NAMALWA (cell line): ENCODE data around the gene IL18RAP.

Experiments used
- DNase-seq: peaks from one replicate; pipeline ENCODE4 v3.0.0-alpha.2; 2015; ENCODE audit warnings: low spot score

The IL18RAP gene

GRCh38 chr2:102460467-102460866 lies 37.5 kb downstream of the IL18RAP start:
- no peak for DNase-seq

GRCh38 chr2:102461188-102461587 lies 38.2 kb downstream of the IL18RAP start:
- DNase-seq, result no peak

- DNase-seq, result no peak
Observed at GRCh38 chr2:102463160-102463559, 40.2 kb downstream of the IL18RAP start.

- no peak for DNase-seq
Observed at GRCh38 chr2:102470168-102470567, 47.2 kb downstream of the IL18RAP start.

GRCh38 chr2:102473020-102473419 lies 50.1 kb downstream of the IL18RAP start, which contains the start of gene SLC9A4:
TSS of gene SLC9A4 (plus strand) at chr2:102473226. CDS start at chr2:102473760, 534 bp downstream.
- peak; percentile 60 for DNase-seq

- no peak for DNase-seq
Observed at GRCh38 chr2:102473631-102474030, 50.7 kb downstream of the IL18RAP start.

GRCh38 chr2:102474785-102475184 lies 51.8 kb downstream of the IL18RAP start:
- DNase-seq, result no peak

GRCh38 chr2:102478686-102479470 lies 55.9 kb downstream of the IL18RAP start:
- DNase-seq, result no peak

- no peak for DNase-seq
Observed at GRCh38 chr2:102480285-102481195, 57.6 kb downstream of the IL18RAP start.

GRCh38 chr2:102481931-102482330 lies 59.0 kb downstream of the IL18RAP start:
- DNase-seq, result no peak

- DNase-seq, result no peak
Observed at GRCh38 chr2:102483086-102483485, 60.1 kb downstream of the IL18RAP start.

GRCh38 chr2:102484310-102485061 lies 61.5 kb downstream of the IL18RAP start:
- DNase-seq, result no peak

- DNase-seq, result no peak
Observed at GRCh38 chr2:102485147-102485785, 62.3 kb downstream of the IL18RAP start.

GRCh38 chr2:102486941-102487702 lies 64.2 kb downstream of the IL18RAP start:
- DNase-seq, result no peak

GRCh38 chr2:102487761-102488462 lies 65.0 kb downstream of the IL18RAP start:
- no peak for DNase-seq

GRCh38 chr2:102489646-102490045 lies 66.7 kb downstream of the IL18RAP start:
- no peak for DNase-seq

GRCh38 chr2:102492006-102492405 lies 69.0 kb downstream of the IL18RAP start:
- DNase-seq, result no peak

- no peak for DNase-seq
Observed at GRCh38 chr2:102494570-102494969, 71.6 kb downstream of the IL18RAP start.

- DNase-seq, result no peak
Observed at GRCh38 chr2:102498414-102498813, 75.5 kb downstream of the IL18RAP start.

- DNase-seq, result no peak
Observed at GRCh38 chr2:102499558-102499957, 76.6 kb downstream of the IL18RAP start.
